ENCODE measurements around the gene IFIT1B.

Gene IFIT1B

DNA sequence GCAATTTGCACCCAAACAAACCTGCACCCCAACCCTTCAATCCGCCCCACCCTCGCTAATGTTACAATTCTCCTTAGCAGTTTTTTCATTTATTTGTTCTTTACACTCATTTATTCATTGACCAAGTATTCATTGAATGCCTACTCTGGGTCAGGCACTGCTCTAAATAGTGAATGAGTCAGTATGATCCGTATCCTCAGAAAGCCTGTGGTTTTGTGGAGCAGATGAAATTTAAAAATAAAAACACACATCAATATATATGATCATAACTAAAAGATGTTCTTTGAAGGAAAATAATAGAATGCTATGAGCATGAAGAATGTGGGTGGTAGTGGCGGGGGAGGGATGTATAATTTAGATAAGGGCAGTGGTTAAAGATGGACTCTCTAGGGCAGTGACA, 49.8 kb downstream of the IFIT1B start:
- no peak for DNase-seq
- Mint-ChIP-seq H3K9me3 (no peaks in the 10 kb centered on the region), H3K36me3 (ENCODE audit: low read depth) (no peaks in the 10 kb centered on the region), H3K4me3 (no peak overlapping the region), H3K4me1 (ENCODE audit: low read depth) (no peaks in the 10 kb centered on the region), H3K27ac (no peak overlapping the region), H3K27me3 (peaks cover 3% of the 10 kb centered on the region)

DNA sequence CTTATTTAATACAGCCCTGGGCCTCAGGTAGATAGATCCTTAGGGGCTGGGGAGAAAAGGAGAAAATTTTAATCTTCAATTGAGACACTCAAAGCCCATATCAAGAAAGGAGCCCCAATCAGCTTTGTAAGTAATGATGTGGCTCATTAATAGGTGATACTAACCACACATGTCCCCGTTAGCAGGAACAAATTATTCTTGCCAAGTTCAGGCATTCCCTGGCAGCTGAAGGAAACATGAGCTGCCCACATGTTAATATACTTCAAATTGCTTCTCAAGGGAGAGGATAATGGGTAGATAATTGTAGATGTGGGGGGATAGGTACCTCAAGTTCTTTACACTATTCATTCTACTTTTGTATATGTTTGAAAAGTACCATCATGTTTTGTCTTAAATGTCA, 51.0 kb downstream of the IFIT1B start:
- no peak for DNase-seq
- no peaks in the 10 kb centered on the region for H3K4me1 Mint-ChIP-seq (ENCODE audit: low read depth)
- H3K9me3 Mint-ChIP-seq: no peaks in the 10 kb centered on the region
- H3K27me3 Mint-ChIP-seq: peaks cover 3% of the 10 kb centered on the region
- H3K27ac Mint-ChIP-seq: no peak overlapping the region
- H3K4me3 Mint-ChIP-seq: no peak overlapping the region
- H3K36me3 Mint-ChIP-seq (ENCODE audit: low read depth): no peaks in the 10 kb centered on the region

DNA sequence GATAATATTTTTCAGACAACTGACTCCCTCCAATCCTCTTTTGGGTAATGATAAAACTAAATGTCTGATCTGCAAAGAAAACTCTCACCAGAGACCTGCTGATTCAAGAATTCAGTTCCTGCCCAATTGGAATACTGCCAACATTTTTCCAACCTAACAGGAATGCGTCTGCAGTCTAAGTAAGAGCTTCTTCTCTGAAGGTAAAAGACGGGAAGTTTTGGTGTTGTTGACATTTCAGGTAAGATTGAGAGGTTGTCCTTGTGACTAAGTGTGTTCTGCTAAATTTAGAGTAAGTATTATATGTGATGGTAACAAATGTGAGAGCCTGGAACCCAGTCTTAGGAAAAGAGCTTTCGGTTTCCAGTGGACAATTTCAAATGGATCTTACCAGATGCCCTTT, 54.1 kb downstream of the IFIT1B start:
- no peak overlapping the region for H3K27ac Mint-ChIP-seq
- H3K4me3 Mint-ChIP-seq: no peak overlapping the region
- H3K9me3 Mint-ChIP-seq: no peaks in the 10 kb centered on the region
- H3K27me3 Mint-ChIP-seq: peaks cover 17% of the 10 kb centered on the region
- no peaks in the 10 kb centered on the region for H3K36me3 Mint-ChIP-seq (ENCODE audit: low read depth)
- no peaks in the 10 kb centered on the region for H3K4me1 Mint-ChIP-seq (ENCODE audit: low read depth)
- DNase-seq: no peak
